DMS114 treated with DMSO at 0.1 percent for 48 hours (cell line): ENCODE results near the gene APOB.

Source experiments
- DNase-seq: peaks from one replicate; lab custom pipeline; 2025; ENCODE audit not compliant: unreplicated experiment; lab: John Stamatoyannopoulos, UW

APOB gene

DNA sequence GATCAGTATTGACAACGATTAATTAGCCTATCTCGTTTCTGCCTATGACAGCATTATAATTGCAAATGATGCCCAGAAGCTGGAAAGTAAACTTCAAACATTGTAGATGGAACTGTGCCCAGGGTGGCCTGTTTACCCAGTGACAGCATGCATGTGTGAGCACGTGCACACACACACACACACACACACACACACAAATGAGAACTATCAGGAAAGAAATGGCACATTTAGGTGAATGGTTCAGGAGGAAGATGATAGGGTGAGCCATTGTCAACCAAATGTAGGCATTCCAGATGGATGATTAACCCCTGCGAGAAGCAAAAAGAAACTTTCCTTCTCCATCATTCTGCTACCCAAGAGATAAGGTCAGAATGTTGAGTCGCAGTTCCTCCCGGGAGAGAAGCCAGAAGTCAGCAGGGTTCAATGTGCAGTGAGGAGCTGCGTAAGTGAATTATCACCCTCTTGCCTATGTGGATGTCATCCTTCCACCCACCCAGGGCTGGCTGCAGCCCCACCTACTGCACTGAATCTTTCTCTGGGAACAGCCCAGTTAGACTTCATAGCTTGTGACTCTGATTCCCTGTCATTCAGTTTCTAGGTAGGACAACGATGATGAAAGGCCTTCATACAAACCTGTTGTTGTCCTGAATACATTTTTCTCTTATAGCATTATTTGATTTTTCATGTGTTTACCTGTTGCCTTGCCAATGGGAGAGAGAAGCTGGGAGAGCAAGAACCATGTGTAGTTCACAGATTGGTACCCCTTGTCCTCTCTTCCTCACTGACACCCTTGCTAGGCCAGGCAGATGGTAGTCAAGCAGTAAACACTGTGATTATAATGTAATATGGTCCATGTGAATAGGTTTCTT is 3.5 kb upstream of the APOB start:
- no peak for DNase-seq

DNA sequence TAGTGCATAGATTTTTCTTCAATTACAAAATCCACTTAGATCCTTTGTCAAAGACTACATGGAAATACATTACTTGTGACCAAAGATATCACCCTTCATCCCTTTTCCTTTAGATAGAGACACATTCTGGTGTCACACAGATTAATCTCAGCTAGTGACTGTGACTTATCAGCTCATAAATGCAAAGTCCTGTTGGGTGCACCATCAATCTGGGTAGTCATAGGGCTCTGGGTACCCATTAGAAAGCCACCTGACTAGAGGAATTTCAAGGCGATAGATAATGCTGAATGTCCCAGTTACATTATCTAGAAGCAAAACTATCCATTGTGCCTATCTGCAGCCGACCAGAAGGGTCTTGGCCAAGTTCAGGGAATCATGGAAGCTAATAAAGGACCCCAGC is 2.6 kb upstream of the APOB start:
- no peak for DNase-seq

DNA sequence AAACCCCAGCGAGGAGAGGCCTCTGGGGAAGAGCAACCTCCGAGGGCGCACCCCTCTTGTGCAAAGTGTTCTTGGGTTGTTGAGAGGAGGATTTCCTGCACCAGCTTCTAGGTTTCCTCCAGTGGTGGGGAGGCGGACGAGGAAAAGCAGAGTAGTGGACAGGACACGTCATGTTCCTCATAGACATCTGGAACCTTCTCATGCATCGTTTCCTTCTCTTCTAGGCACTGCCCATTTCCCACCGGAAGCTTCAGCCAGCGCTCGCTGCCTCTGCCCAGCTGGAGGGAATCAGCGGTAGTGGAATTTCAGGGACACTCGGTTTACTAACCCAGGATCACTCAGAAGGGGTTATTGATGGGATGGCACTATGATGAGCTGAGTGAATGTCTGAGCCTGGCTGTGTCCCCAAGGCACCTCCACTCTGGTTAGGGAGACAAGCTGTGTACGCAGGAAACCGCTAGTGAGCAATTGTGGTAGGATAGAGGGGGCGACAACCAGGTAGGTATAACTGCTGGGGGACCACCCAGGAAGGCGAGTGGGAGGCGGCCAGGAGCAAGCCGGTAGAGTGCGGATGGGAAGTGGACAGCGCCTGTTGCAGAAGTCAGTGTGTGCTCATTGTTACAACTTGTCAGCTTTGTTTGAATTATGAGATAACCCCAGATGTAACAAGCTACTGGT is 960 bp upstream of the APOB start:
- DNase-seq, result no peak

- peak; percentile 22 for DNase-seq
Measured at GRCh38 chr2:21042958-21043743, 722 bp downstream of the APOB start.

DNA sequence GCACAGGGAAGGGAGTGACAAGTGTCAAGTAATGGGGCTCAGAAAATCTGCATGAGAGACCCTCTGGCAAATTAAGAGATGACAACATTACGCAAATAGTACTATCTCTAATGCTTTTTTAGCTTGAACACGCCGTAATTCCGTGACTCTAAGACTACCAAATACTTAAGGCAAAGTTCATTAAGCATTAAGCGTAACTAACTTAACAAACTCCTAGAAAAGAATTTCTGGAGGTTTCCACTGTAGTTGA is 1.2 kb downstream of the APOB start:
- no peak for DNase-seq

- no peak for DNase-seq
Measured at GRCh38 chr2:21041943-21042707, 1.7 kb downstream of the APOB start.

DNA sequence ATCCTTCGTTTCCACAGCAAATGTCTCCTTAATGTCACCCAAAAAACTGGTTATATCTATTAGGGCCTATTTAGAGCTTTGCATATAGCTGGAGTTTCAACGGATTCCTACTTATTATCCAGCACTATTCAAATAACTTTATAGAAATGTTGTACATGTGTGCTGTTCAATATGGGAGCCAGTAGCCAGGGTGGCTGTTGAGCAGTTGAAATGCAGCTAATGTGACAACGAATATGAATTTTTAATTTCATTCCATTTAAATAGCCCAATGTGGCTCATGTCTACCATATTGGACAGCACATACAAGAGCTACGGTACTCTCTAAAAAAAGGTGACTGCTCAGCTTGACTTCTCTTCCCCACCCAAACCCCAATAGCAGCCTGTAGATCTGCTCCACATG is 2.4 kb downstream of the APOB start:
- no peak for DNase-seq

- DNase-seq, result no peak
Measured at GRCh38 chr2:21040468-21041377, 3.1 kb downstream of the APOB start.

DNA sequence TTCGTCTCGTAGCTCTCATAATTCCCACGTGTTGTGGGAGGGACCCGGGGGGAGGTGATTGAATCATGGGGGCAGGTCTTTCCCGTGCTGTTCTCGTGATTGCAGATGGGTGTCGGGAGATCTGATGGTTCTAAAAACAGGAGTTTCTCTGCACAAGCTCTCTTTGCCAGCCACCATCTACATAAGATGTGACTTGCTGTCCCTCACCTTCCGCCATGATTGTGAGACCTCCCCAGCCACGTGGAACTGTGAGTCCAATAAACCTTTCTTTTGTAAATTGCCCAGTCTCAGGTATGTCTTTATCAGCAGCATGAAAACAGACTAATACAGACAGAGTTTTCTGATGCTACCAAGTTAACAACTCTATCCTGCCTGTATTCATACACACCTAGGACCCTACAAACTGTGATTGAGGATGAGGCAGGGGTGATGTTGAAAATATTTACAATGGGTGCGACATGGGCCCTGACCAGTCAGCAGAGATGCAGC is 3.9 kb downstream of the APOB start:
- no peak for DNase-seq

- DNase-seq, result no peak
Measured at GRCh38 chr2:21039080-21039556, 4.8 kb downstream of the APOB start.

GRCh38 chr2:21038403-21039073 is 5.3 kb downstream of the APOB start:
- no peak for DNase-seq

DNA sequence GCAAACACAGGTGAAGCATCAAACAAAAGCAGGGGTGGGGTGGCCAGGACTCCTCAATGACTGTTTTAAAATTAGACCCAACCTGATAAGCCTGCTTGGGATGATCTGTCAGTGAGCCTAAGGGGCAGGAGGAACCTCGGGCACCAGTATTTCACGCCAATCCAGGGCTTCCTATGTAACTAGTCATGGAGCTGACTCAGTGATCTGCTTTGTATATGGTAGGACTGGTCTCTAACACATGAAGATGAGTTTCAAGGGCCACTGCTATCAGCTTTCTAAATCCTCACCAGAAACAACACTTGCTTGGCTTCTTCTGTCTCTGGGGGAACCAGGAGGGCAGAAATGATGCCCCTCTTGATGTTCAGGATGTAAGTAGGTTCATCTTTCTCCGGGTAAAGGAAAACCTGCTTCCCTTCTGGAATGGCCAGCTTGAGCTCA is 6.2 kb downstream of the APOB start:
- DNase-seq, result no peak

- no peak for DNase-seq
Measured at GRCh38 chr2:21036708-21037670, 6.9 kb downstream of the APOB start.

GRCh38 chr2:21035974-21036707 is 7.7 kb downstream of the APOB start:
- DNase-seq, result no peak

DNA sequence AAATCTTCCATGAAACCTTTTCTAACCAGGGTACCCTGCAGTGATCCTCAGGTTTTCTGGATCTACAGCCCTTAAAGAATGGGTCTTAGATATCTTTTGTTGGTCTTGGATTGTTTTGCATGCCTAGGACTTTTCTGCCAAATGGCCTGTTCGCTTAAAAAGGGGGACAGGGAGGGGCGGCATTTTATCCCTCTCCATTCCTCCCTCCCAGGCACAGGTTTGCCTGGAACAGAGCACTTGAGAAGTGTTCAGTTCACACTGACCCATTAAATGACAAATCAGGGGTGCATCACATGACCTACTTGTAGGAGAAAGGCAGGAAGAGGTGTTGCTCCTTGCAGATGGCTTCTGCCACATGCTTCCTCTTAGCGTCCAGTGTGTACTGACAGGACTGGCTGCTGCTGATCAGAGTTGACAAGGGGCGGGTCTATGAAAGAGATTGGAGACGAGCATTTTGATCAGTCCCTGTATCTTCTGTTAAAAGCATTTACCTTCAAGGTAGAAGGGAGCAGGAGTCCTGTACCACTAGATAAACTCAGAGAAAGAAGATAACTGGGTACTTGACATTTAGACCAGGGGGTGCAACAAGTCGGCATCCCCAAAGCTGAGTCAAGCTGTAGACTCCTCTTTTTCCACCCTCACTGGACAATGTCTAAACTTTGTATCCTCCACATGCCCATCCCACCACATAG is 8.4 kb downstream of the APOB start:
- no peak for DNase-seq

- DNase-seq, result no peak
Measured at GRCh38 chr2:21034972-21035279, 8.9 kb downstream of the APOB start.
